Colonic mucosa (tissue), 4 donors: ENCODE results near the gene TMEM208. TPM values are rescaled to one million over a fixed set of nuclear protein-coding genes. Genes with fewer than 3 reads are reported as not detected.
A peak's percentile ranks its signal among the peaks of the same experiment; 100 is the strongest.

Experiments used
- DNase-seq: peaks from one replicate; pipeline ENCODE4 v3.0.0-alpha.2; 2020
- H3K27ac ChIP-seq: fragments of 200-600 bp; one replicate; pipeline ENCODE4 v1.8.0; 2021
- H3K27me3 ChIP-seq: fragments of 200-600 bp; one replicate; pipeline ENCODE4 v1.8.0; 2021
- H3K36me3 ChIP-seq: fragments of 200-600 bp; one replicate; pipeline ENCODE4 v1.8.0; 2021
- H3K4me1 ChIP-seq: fragments of 200-600 bp; one replicate; pipeline ENCODE4 v1.8.0; 2021; ENCODE audit warnings: mild to moderate bottlenecking
- H3K4me3 ChIP-seq: fragments of 200-600 bp; one replicate; pipeline ENCODE4 v1.8.0; 2021
- H3K9ac ChIP-seq, 2 donors: one replicate each; pipeline ENCODE4 v1.7.0; 2013; ENCODE audit warnings: control low read depth in 2 of 2, low read depth in 2 of 2, low read length in 2 of 2
- H3K9me3 ChIP-seq: fragments of 200-600 bp; one replicate; pipeline ENCODE4 v1.8.0; 2021
- intact Hi-C: fragments of 100-400 bp; cut with DNase I; formaldehyde crosslinking; loops from one replicate; pipeline ENCODE4 v1.14.1; 2022
- total RNA-seq, 2 donors: library from RNA; stranded (reverse); fragmentation: NEBNext Ultra II Directional in 1 of 2; extraction: Animal tissue kit (Norgen Biotek cat#: 25700) in 1 of 2; gene quantifications; one replicate each; pipeline ENCODE4 v1.2.1, GENCODE V29; 2021
- TF ChIP-seq, protein P1 (sequence below): fragments of 200-600 bp; IDR thresholded peaks from one replicate; pipeline ENCODE4 v1.8.0; 2022; ENCODE audit warnings: antibody characterized with exemption, mild to moderate bottlenecking
- donor health status: healthy.
- donor health status: DM: no; HTN: no; CAD: no.
- donor health status: DM: no; HTN: no; CAD: no.

TMEM208 gene
- total RNA-seq, 2 donors from 2014 or later = 42.8 to 69.0 TPM

DNA sequence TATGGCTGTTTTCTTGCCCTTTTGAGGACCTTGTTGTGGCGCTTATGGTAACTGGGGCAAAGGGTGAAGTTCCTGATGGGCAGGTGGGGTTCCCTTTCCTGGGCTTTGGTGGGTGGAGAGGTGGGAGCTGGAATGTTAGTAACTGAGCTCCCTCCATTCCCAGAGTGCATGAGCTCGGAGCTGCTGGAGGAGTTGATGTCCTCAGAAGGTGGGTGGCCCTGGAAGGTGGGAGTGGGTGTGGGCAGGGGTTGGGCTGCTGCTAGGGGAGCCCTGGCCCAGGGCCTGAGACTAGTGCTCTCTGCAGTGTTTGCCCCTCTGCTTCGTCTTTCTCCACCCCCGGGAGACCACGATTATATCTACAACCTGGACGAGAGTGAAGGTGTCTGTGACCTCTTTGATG, 29.2 kb upstream of the TMEM208 start:
- TF ChIP-seq, protein P1, sequence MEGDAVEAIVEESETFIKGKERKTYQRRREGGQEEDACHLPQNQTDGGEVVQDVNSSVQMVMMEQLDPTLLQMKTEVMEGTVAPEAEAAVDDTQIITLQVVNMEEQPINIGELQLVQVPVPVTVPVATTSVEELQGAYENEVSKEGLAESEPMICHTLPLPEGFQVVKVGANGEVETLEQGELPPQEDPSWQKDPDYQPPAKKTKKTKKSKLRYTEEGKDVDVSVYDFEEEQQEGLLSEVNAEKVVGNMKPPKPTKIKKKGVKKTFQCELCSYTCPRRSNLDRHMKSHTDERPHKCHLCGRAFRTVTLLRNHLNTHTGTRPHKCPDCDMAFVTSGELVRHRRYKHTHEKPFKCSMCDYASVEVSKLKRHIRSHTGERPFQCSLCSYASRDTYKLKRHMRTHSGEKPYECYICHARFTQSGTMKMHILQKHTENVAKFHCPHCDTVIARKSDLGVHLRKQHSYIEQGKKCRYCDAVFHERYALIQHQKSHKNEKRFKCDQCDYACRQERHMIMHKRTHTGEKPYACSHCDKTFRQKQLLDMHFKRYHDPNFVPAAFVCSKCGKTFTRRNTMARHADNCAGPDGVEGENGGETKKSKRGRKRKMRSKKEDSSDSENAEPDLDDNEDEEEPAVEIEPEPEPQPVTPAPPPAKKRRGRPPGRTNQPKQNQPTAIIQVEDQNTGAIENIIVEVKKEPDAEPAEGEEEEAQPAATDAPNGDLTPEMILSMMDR = no peak
- H3K4me3 ChIP-seq = no peak overlapping the region
- no peak for DNase-seq
- peaks cover 12% of the 10 kb centered on the region for H3K4me1 ChIP-seq
- intact Hi-C loops = loop anchor here (5.0 kb wide), 1 partner anchor 85 kb away; no protein-coding TSS in a partner anchor
- H3K9me3 ChIP-seq = no peaks in the 10 kb centered on the region
- peaks cover 22% of the 10 kb centered on the region for H3K36me3 ChIP-seq
- H3K27ac ChIP-seq = peak overlapping the region; percentile 96
- no peaks in the 10 kb centered on the region for H3K27me3 ChIP-seq
- peak overlapping the region in 1 of 2 donors; percentile 71 for H3K9ac ChIP-seq

DNA sequence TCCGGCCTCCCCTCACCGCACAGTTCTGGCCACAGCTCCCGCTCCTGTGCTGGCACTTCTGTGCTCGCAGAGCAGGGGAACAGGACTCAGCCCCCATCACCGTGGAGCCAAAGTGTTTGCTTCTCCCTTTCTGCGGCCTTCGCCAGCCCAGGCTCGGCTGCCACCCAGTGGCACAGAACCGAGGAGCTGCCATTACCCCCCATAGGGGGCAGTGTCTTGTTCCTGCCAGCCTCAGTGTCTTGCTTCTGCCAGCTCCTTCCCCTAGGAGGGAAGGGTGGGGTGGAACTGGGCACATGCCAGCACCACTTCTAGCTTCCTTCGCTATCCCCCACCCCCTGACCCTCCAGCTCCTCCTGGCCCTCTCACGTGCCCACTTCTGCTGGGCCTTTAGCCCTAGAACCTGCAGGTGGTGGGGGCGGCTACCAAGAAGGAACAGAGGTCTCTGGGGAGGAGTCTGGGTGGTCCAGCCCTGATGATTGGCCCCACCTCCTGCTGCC, 28.6 kb upstream of the TMEM208 start:
- Histone ChIP-seq H3K27me3 (no peaks in the 10 kb centered on the region), H3K9ac (peak overlapping the region; percentile 48 to 71), H3K4me3 (no peak overlapping the region), H3K4me1 (peaks cover 6% of the 10 kb centered on the region), H3K27ac (peak overlapping the region; percentile 96), H3K36me3 (peaks cover 22% of the 10 kb centered on the region), H3K9me3 (no peaks in the 10 kb centered on the region)
- TF ChIP-seq, protein P1 = peak; percentile 69
- DNase-seq = peak; percentile 80
- intact Hi-C loops = loop anchor here (5.0 kb wide), 1 partner anchor 84 kb away; no protein-coding TSS in a partner anchor

DNA sequence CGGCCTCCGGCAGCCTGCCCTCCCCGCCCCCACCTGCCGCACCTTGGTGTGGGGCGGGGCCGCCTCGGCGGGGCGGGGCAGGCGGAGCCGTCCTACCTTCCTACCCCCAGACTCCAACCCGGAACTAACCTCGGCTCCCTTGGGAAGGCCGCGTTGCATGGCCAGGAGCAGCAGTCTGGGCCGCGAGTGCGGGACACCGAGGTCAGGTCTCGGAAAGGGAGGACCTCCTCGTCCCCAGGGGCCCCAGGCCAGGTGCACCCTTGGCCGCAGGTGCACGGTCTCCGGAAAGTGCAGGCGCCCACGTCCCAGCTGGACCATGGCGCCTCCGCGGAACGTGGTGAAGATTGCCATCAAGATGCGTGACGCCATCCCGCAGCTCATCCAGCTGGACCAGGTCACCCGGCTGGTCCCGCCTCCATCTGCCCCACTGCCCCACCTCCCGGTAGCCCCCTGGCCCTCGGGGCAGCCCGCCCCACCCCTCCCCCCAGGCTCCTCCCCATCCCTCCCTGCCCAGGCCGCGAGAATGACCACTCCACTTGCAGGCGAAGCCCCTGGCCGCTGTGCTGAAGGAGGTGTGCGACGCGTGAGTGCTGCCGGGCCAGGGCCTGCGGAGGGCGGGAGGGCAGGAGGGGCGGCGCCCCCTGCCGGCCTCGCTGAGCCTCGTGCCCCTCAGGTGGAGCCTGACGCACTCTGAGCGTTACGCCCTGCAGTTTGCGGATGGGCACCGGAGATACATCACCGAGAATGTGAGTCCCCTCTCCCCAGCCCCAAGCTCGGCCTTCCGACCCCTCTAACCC, 27.7 kb upstream of the TMEM208 start, which contains the start of gene ELMO3:
Gene ELMO3, plus strand, starts transcription at position 121 of the 797 bp plus-strand sequence. Its CDS starts 196 bp downstream, at position 317.
- Histone ChIP-seq H3K4me3 (peak within 1 kb of the TSS; percentile 54), H3K4me1 (no peaks in the 10 kb centered on the region), H3K27ac (peak within 1 kb of the TSS; percentile 96), H3K9me3 (no peaks in the 10 kb centered on the region), H3K36me3 (peaks cover 22% of the 10 kb centered on the region), H3K9ac (peak within 1 kb of the TSS; percentile 76 to 84), H3K27me3 (no peaks in the 10 kb centered on the region)
- intact Hi-C loops = loop anchor here (5.0 kb wide), 1 partner anchor 83 kb away; no protein-coding TSS in a partner anchor
- DNase-seq = peak; percentile 89
- TF ChIP-seq, protein P1 = peak; percentile 42

DNA sequence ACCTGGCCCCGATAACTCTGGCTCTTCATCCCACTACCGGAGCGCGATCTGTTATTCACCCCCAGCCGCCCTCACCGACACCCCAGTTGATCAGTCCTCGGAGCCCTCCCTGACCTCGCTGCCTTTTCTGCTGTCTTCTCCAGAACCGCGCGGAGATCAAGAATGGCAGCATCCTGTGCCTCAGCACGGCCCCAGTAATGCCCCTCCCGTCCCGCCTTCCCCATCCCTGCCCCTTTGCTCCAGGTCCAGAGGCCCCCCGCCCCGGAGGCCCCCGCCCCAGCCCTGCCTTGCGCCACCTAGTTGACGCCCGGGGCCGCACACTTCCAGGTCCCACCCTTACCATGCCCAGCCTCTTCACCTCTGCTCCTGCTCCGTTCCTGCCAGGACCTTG, 27.1 kb upstream of the TMEM208 start:
- intact Hi-C loops = loop anchor here (5.0 kb wide), 1 partner anchor 82 kb away; no protein-coding TSS in a partner anchor
- Histone ChIP-seq H3K9me3 (no peaks in the 10 kb centered on the region), H3K9ac (peak overlapping the region; percentile 39 to 76), H3K36me3 (peaks cover 22% of the 10 kb centered on the region), H3K27ac (peak overlapping the region; percentile 96), H3K4me1 (no peaks in the 10 kb centered on the region), H3K4me3 (peak overlapping the region; percentile 54), H3K27me3 (no peaks in the 10 kb centered on the region)
- peak; percentile 70 for DNase-seq
- TF ChIP-seq, protein P1 = no peak

DNA sequence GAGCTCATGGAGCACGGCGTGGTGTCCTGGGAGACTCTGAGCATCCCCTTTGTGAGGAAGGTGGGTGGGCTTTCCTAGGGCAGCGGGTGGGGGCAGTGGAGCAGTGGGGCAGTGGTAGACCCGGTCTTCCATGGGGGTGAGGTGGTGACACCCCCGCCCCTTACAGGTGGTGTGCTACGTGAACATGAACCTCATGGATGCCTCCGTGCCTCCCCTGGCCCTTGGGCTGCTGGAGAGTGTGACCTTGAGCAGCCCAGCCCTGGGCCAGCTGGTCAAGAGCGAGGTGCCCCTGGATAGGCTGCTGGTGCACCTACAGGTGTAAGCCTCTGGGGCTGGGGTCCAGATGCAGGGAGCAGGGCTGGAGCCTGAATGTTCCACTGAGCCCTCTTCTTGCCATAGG, 26.4 kb upstream of the TMEM208 start:
- Histone ChIP-seq H3K36me3 (peaks cover 18% of the 10 kb centered on the region), H3K27ac (no peak overlapping the region), H3K4me3 (peak overlapping the region; percentile 54), H3K9me3 (no peaks in the 10 kb centered on the region), H3K4me1 (no peaks in the 10 kb centered on the region), H3K9ac (peak overlapping the region; percentile 3 to 46), H3K27me3 (no peaks in the 10 kb centered on the region)
- intact Hi-C loops = no loop called here
- DNase-seq = no peak
- TF ChIP-seq, protein P1 = no peak
